Stimulated activated memory B cell treated with anti-CD40 and anti-IgM and Interleukin-4, amounts not matched to agents 10 μg/mL and 1 μg/mL and 100 μg/mL, for 72 hours (primary cell): ENCODE measurements around the gene STKLD1.

Source experiments
- ATAC-seq: fragments of 150-1000 bp; cut with Tn5 transposase; 2 replicates; pipeline ENCODE4 v1.10.0; 2021
- H3K27ac Mint-ChIP-seq: one replicate; pipeline ENCODE4 v1.8.0; 2022; ENCODE audit warnings: mild to moderate bottlenecking, mixed read lengths
- H3K27me3 Mint-ChIP-seq: one replicate; pipeline ENCODE4 v1.8.0; 2022; ENCODE audit warnings: mixed read lengths
- H3K36me3 Mint-ChIP-seq: one replicate; pipeline ENCODE4 v1.8.0; 2022; ENCODE audit warnings: mixed read lengths
- H3K4me1 Mint-ChIP-seq: one replicate; pipeline ENCODE4 v1.8.0; 2022; ENCODE audit warnings: mixed read lengths
- H3K4me3 Mint-ChIP-seq: one replicate; pipeline ENCODE4 v1.8.0; 2022; ENCODE audit warnings: mild to moderate bottlenecking, moderate library complexity, mixed read lengths
- H3K9me3 Mint-ChIP-seq: one replicate; pipeline ENCODE4 v1.8.0; 2022; ENCODE audit warnings: mixed read lengths

Gene STKLD1

GRCh38 chr9:133423216-133423615 is 47.0 kb downstream of the STKLD1 start:
- Mint-ChIP-seq H3K4me1 (peaks cover 37% of the 10 kb centered on the region), H3K27me3 (peaks cover 20% of the 10 kb centered on the region), H3K36me3 (peaks cover 10% of the 10 kb centered on the region), H3K9me3 (peaks cover 5% of the 10 kb centered on the region), H3K4me3 (no peak overlapping the region), H3K27ac (peak overlapping the region; percentile 87)
- no peak for ATAC-seq

GRCh38 chr9:133424187-133424586 is 48.0 kb downstream of the STKLD1 start:
- ATAC-seq = no peak

GRCh38 chr9:133425049-133425632 is 49.0 kb downstream of the STKLD1 start:
- Mint-ChIP-seq H3K9me3 (no peaks in the 10 kb centered on the region), H3K4me3 (no peak overlapping the region), H3K36me3 (no peaks in the 10 kb centered on the region), H3K27me3 (peaks cover 20% of the 10 kb centered on the region), H3K4me1 (peaks cover 29% of the 10 kb centered on the region), H3K27ac (no peak overlapping the region)
- ATAC-seq = no peak

More at GRCh38 chr9:133424187-133424586, 48.0 kb downstream of the STKLD1 start:
- Mint-ChIP-seq H3K27me3 (peaks cover 20% of the 10 kb centered on the region), H3K4me3 (no peak overlapping the region), H3K4me1 (peaks cover 27% of the 10 kb centered on the region), H3K36me3 (peaks cover 4% of the 10 kb centered on the region), H3K27ac (no peak overlapping the region), H3K9me3 (peaks cover 3% of the 10 kb centered on the region)

GRCh38 chr9:133426011-133426410 is 49.8 kb downstream of the STKLD1 start:
- ATAC-seq = no peak
- H3K9me3 Mint-ChIP-seq = no peaks in the 10 kb centered on the region
- peaks cover 22% of the 10 kb centered on the region for H3K4me1 Mint-ChIP-seq
- no peak overlapping the region for H3K27ac Mint-ChIP-seq
- no peak overlapping the region for H3K4me3 Mint-ChIP-seq
- H3K36me3 Mint-ChIP-seq = no peaks in the 10 kb centered on the region
- peaks cover 20% of the 10 kb centered on the region for H3K27me3 Mint-ChIP-seq

GRCh38 chr9:133427658-133428348 is 51.6 kb downstream of the STKLD1 start:
- Mint-ChIP-seq H3K4me3 (peak overlapping the region; percentile 34), H3K27ac (no peak overlapping the region), H3K27me3 (peaks cover 20% of the 10 kb centered on the region), H3K4me1 (peaks cover 12% of the 10 kb centered on the region), H3K9me3 (no peaks in the 10 kb centered on the region), H3K36me3 (no peaks in the 10 kb centered on the region)
- no peak for ATAC-seq

GRCh38 chr9:133428617-133429101 is 52.5 kb downstream of the STKLD1 start:
- peak; percentile 62 for ATAC-seq
- Mint-ChIP-seq H3K4me3 (peak overlapping the region; percentile 68), H3K4me1 (peaks cover 12% of the 10 kb centered on the region), H3K9me3 (no peaks in the 10 kb centered on the region), H3K27ac (no peak overlapping the region), H3K27me3 (peaks cover 20% of the 10 kb centered on the region), H3K36me3 (no peaks in the 10 kb centered on the region)

- Mint-ChIP-seq H3K9me3 (no peaks in the 10 kb centered on the region), H3K27me3 (peaks cover 19% of the 10 kb centered on the region), H3K4me1 (peaks cover 12% of the 10 kb centered on the region), H3K27ac (peak overlapping the region; percentile 47), H3K36me3 (no peaks in the 10 kb centered on the region), H3K4me3 (peak overlapping the region; percentile 69)
- peak; percentile 31 for ATAC-seq
These were observed 53.0 kb downstream of the STKLD1 start for GRCh38 chr9:133429214-133429613.

GRCh38 chr9:133429641-133430161 is 53.5 kb downstream of the STKLD1 start:
- Mint-ChIP-seq H3K36me3 (no peaks in the 10 kb centered on the region), H3K4me3 (peak overlapping the region; percentile 69), H3K9me3 (no peaks in the 10 kb centered on the region), H3K27me3 (peaks cover 14% of the 10 kb centered on the region), H3K4me1 (peaks cover 12% of the 10 kb centered on the region), H3K27ac (peak overlapping the region; percentile 47)
- ATAC-seq = peak; percentile 44

GRCh38 chr9:133430244-133430643 is 54.1 kb downstream of the STKLD1 start:
- ATAC-seq = no peak
- Mint-ChIP-seq H3K27ac (no peak overlapping the region), H3K27me3 (peaks cover 9% of the 10 kb centered on the region), H3K4me1 (peaks cover 12% of the 10 kb centered on the region), H3K4me3 (no peak overlapping the region), H3K9me3 (no peaks in the 10 kb centered on the region), H3K36me3 (no peaks in the 10 kb centered on the region)

- H3K27me3 Mint-ChIP-seq = no peaks in the 10 kb centered on the region
- H3K4me1 Mint-ChIP-seq = peaks cover 20% of the 10 kb centered on the region
- H3K9me3 Mint-ChIP-seq = no peaks in the 10 kb centered on the region
- H3K4me3 Mint-ChIP-seq = no peak overlapping the region
- ATAC-seq = no peak
- no peak overlapping the region for H3K27ac Mint-ChIP-seq
- no peaks in the 10 kb centered on the region for H3K36me3 Mint-ChIP-seq
These were observed 57.2 kb downstream of the STKLD1 start for GRCh38 chr9:133433351-133433843.

- Mint-ChIP-seq H3K36me3 (no peaks in the 10 kb centered on the region), H3K4me1 (peaks cover 35% of the 10 kb centered on the region), H3K27ac (no peak overlapping the region), H3K4me3 (no peak overlapping the region), H3K9me3 (no peaks in the 10 kb centered on the region), H3K27me3 (no peaks in the 10 kb centered on the region)
- ATAC-seq = no peak
These were observed 60.5 kb downstream of the STKLD1 start for GRCh38 chr9:133436681-133437080.

GRCh38 chr9:133437753-133438531 is 61.8 kb downstream of the STKLD1 start:
- no peak overlapping the region for H3K27ac Mint-ChIP-seq
- peak; percentile 57 for ATAC-seq

GRCh38 chr9:133439337-133439736 is 63.2 kb downstream of the STKLD1 start:
- H3K36me3 Mint-ChIP-seq = no peaks in the 10 kb centered on the region
- peak overlapping the region; percentile 77 for H3K27ac Mint-ChIP-seq
- peaks cover 42% of the 10 kb centered on the region for H3K4me1 Mint-ChIP-seq
- no peaks in the 10 kb centered on the region for H3K27me3 Mint-ChIP-seq
- H3K4me3 Mint-ChIP-seq = no peak overlapping the region
- H3K9me3 Mint-ChIP-seq = no peaks in the 10 kb centered on the region
- no peak for ATAC-seq

More at GRCh38 chr9:133437753-133438531, 61.8 kb downstream of the STKLD1 start:
- Mint-ChIP-seq H3K27me3 (no peaks in the 10 kb centered on the region), H3K4me3 (no peak overlapping the region), H3K4me1 (peaks cover 42% of the 10 kb centered on the region), H3K36me3 (no peaks in the 10 kb centered on the region), H3K9me3 (no peaks in the 10 kb centered on the region)

- Mint-ChIP-seq H3K27me3 (no peaks in the 10 kb centered on the region), H3K9me3 (no peaks in the 10 kb centered on the region), H3K27ac (peak overlapping the region; percentile 77), H3K4me1 (peaks cover 42% of the 10 kb centered on the region), H3K4me3 (no peak overlapping the region), H3K36me3 (no peaks in the 10 kb centered on the region)
- peak; percentile 86 for ATAC-seq
These were observed 64.7 kb downstream of the STKLD1 start for GRCh38 chr9:133440874-133441273.

GRCh38 chr9:133441571-133441970 is 65.4 kb downstream of the STKLD1 start:
- no peaks in the 10 kb centered on the region for H3K36me3 Mint-ChIP-seq
- ATAC-seq = no peak
- peak overlapping the region; percentile 77 for H3K27ac Mint-ChIP-seq
- no peaks in the 10 kb centered on the region for H3K27me3 Mint-ChIP-seq
- H3K9me3 Mint-ChIP-seq = no peaks in the 10 kb centered on the region
- H3K4me1 Mint-ChIP-seq = peaks cover 42% of the 10 kb centered on the region
- H3K4me3 Mint-ChIP-seq = peak overlapping the region; percentile 7
